Neural progenitor cell (in vitro differentiated cells): ENCODE measurements around the gene ANKRD6.

Experiments
- EZH2 ChIP-seq: fragments of 200-600 bp; sonication (generic); IDR thresholded peaks from 2 replicates; pipeline ENCODE4 v1.6.1; 2017; ENCODE audit warnings: antibody characterized with exemption, mild to moderate bottlenecking, moderate library complexity
- TF ChIP-seq, protein P1 (sequence below): fragments of 200-600 bp; sonication (generic); IDR thresholded peaks from 2 replicates; pipeline ENCODE4 v1.5.1; 2017; ENCODE audit warnings: antibody characterized with exemption, mild to moderate bottlenecking

DNA sequence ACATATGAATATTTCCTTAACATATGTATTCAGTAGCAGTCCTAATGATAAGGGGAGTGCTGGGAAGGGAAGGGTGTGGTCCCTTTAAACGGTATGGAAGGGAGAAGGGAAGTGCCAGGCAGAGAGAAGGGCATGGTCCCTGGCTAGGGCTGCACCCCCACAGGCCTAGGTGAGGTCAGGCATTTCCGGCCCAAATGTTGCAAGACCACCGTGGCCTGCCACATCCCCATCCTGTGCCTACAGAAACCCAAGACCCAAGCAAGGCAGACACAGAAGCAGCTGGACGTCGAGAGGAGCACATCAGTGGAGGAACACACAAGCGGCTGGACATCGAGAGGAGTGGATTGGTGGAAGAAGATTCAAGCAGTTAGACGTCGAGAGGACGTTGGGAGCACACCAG lies 26.8 kb upstream of the ANKRD6 start:
- TF ChIP-seq, protein P1, sequence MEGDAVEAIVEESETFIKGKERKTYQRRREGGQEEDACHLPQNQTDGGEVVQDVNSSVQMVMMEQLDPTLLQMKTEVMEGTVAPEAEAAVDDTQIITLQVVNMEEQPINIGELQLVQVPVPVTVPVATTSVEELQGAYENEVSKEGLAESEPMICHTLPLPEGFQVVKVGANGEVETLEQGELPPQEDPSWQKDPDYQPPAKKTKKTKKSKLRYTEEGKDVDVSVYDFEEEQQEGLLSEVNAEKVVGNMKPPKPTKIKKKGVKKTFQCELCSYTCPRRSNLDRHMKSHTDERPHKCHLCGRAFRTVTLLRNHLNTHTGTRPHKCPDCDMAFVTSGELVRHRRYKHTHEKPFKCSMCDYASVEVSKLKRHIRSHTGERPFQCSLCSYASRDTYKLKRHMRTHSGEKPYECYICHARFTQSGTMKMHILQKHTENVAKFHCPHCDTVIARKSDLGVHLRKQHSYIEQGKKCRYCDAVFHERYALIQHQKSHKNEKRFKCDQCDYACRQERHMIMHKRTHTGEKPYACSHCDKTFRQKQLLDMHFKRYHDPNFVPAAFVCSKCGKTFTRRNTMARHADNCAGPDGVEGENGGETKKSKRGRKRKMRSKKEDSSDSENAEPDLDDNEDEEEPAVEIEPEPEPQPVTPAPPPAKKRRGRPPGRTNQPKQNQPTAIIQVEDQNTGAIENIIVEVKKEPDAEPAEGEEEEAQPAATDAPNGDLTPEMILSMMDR: no peak
- no peak for TF ChIP-seq EZH2
